PC-9 (cell line): ENCODE results near the gene AMOTL1.

ENCODE experiments used
- EZH2 ChIP-seq: fragments of 200-600 bp; sonication (generic); IDR thresholded peaks from 2 replicates; pipeline ENCODE4 v1.8.0; 2017; ENCODE audit warnings: antibody characterized with exemption, low read depth
- TF ChIP-seq, protein P1 (sequence below): fragments of 200-600 bp; sonication (generic); conservative IDR thresholded peaks from 2 replicates; pipeline ENCODE4 v1.6.1; 2017; ENCODE audit warnings: mixed run types, antibody characterized with exemption, mild to moderate bottlenecking, moderate library complexity

DNA sequence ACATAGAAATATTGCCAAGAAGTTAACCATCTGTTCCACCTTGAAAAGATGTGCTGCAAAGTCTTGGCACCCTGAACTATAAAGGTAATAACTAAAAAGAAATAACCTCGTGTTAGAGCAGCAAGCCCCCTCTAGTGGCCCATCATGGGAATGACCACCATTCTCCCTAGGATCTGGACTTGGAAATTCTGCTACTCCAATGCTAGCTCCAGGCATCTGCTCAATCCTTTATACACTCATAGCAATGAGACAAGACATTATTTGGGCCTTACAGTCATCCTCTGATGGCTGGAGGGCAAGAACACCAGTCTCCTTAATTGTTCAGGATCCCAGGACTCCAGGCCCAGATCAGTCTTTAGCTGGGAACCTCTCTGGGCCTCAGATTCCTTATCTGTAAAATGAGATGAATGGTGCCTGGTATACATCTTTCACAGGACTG, 129.2 kb downstream of the AMOTL1 start:
- TF ChIP-seq, protein P1, sequence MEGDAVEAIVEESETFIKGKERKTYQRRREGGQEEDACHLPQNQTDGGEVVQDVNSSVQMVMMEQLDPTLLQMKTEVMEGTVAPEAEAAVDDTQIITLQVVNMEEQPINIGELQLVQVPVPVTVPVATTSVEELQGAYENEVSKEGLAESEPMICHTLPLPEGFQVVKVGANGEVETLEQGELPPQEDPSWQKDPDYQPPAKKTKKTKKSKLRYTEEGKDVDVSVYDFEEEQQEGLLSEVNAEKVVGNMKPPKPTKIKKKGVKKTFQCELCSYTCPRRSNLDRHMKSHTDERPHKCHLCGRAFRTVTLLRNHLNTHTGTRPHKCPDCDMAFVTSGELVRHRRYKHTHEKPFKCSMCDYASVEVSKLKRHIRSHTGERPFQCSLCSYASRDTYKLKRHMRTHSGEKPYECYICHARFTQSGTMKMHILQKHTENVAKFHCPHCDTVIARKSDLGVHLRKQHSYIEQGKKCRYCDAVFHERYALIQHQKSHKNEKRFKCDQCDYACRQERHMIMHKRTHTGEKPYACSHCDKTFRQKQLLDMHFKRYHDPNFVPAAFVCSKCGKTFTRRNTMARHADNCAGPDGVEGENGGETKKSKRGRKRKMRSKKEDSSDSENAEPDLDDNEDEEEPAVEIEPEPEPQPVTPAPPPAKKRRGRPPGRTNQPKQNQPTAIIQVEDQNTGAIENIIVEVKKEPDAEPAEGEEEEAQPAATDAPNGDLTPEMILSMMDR = peak; percentile 97
- no peak for TF ChIP-seq EZH2
